B cell (primary cell): ENCODE measurements around the gene CAVIN1. TPM values are rescaled to one million over a fixed set of nuclear protein-coding genes. Genes with fewer than 3 reads are reported as not detected.
A peak's percentile ranks its signal among the peaks of the same experiment; 100 is the strongest.

Experiments used
- ATAC-seq: fragments of 200-7000 bp; cut with Tn5 transposase; one replicate; pipeline ENCODE4 v1.10.0; 2021; ENCODE audit warnings: low read depth, mild to moderate bottlenecking, moderate number of reproducible peaks, moderate library complexity
- CTCF ChIA-PET: fragments of 350-600 bp; sonication (Branson Sonifier 250); formaldehyde crosslinking; loops from one replicate; lab custom pipeline; 2021; ENCODE audit warnings: antibody characterized with exemption, inconsistent platforms; lab: Charles Lee
- POLR2A ChIA-PET: fragments of 350-600 bp; sonication (Branson Sonifier 250); formaldehyde crosslinking; loops from one replicate; lab custom pipeline; 2021; ENCODE audit warnings: antibody characterized with exemption; lab: Charles Lee
- DNase-seq: peaks from one replicate; pipeline ENCODE4 v3.0.0; 2013
- H2AFZ ChIP-seq: 2 replicates; pipeline ENCODE4 v1.6.1; 2012; ENCODE audit warnings: mild to moderate bottlenecking, low read depth, low read length; ENCODE audit not compliant: insufficient read depth, poor library complexity, severe bottlenecking
- H3K27ac ChIP-seq, 2 donors: 1 replicate in 1 of 2; 2 replicates in 1 of 2; pipeline ENCODE4 v1.5.1; 2012 to 2013; ENCODE audit warnings: low read length in 2 of 2, mild to moderate bottlenecking in 2 of 2, moderate library complexity in 1 of 2
- H3K27me3 ChIP-seq, 4 experiments: fragments of 200-600 bp in 1 of 4; sonication (generic) in 1 of 4; replicated peaks in 1 of 4; 1 replicate in 2 of 4; 2 replicates in 2 of 4; pipeline versions ENCODE4 v1.6.1 to v1.7.0; 2013 to 2016; ENCODE audit warnings: low read length in 3 of 4, mild to moderate bottlenecking in 2 of 4, mixed read lengths in 1 of 4, moderate library complexity in 1 of 4; ENCODE audit not compliant: insufficient read depth in 4 of 4, control insufficient read depth in 3 of 4; ENCODE audit errors: control extremely low read depth in 1 of 4
- H3K36me3 ChIP-seq, 2 experiments: replicated peaks in 1 of 2; 1 replicate in 1 of 2; 2 replicates in 1 of 2; pipeline versions ENCODE4 v1.6.1 to v1.7.1; 2013; ENCODE audit warnings: low read length in 1 of 2; ENCODE audit not compliant: insufficient read depth in 2 of 2, control insufficient read depth in 1 of 2; ENCODE audit errors: control extremely low read depth in 1 of 2, extremely low read depth in 1 of 2
- H3K4me1 ChIP-seq, 2 donors: fragments of 200-600 bp in 1 of 2; sonication (generic) in 1 of 2; 1 replicate in 1 of 2; 2 replicates in 1 of 2; pipeline versions ENCODE4 v1.5.1 to v1.6.1; 2013 to 2017; ENCODE audit warnings: low read length in 2 of 2; ENCODE audit not compliant: control insufficient read depth in 2 of 2, insufficient read depth in 2 of 2
- H3K4me2 ChIP-seq: replicated peaks from 2 replicates; pipeline ENCODE3; 2012; ENCODE audit warnings: mild to moderate bottlenecking, low read depth, low read length; ENCODE audit not compliant: poor library complexity, severe bottlenecking
- H3K4me3 ChIP-seq, 5 experiments: fragments of 200-600 bp in 1 of 5; sonication (generic) in 1 of 5; 1 replicate in 3 of 5; 2 replicates in 2 of 5; pipeline versions ENCODE4 v1.5.1 to v1.7.0; 2011 to 2016; ENCODE audit warnings: low read length in 4 of 5, mild to moderate bottlenecking in 4 of 5, low read depth in 2 of 5, control low read depth in 1 of 5, moderate library complexity in 1 of 5; ENCODE audit not compliant: insufficient read depth in 1 of 5; ENCODE audit errors: control extremely low read depth in 1 of 5, extremely low read depth in 1 of 5
- H3K79me2 ChIP-seq: fragments of 200-600 bp; sonication (generic); one replicate; pipeline ENCODE4 v1.6.0; 2016; ENCODE audit warnings: low read length; ENCODE audit not compliant: control insufficient read depth, insufficient read depth
- H3K9ac ChIP-seq: fragments of 200-600 bp; sonication (generic); 2 replicates; pipeline ENCODE4 v1.6.1; 2017; ENCODE audit warnings: mild to moderate bottlenecking, low read length, moderate library complexity
- H3K9me3 ChIP-seq, 3 donors: one replicate each; pipeline versions ENCODE4 v1.6.1 to v1.7.1; 2013; ENCODE audit warnings: low read length in 2 of 3; ENCODE audit not compliant: control insufficient read depth in 2 of 3, insufficient read depth in 1 of 3; ENCODE audit errors: control extremely low read depth in 1 of 3
- H4K20me1 ChIP-seq: 2 replicates; pipeline ENCODE4 v1.6.0; 2012; ENCODE audit warnings: mild to moderate bottlenecking, low read length; ENCODE audit not compliant: insufficient read depth, control insufficient read depth, poor library complexity, severe bottlenecking
- H3K27ac Mint-ChIP-seq: one replicate; pipeline ENCODE4 v1.8.0; 2021; ENCODE audit warnings: mixed read lengths
- H3K27me3 Mint-ChIP-seq: one replicate; pipeline ENCODE4 v1.8.0; 2021; ENCODE audit warnings: mixed read lengths
- H3K4me1 Mint-ChIP-seq: one replicate; pipeline ENCODE4 v1.8.0; 2021; ENCODE audit warnings: mixed read lengths
- H3K4me3 Mint-ChIP-seq: one replicate; pipeline ENCODE4 v1.8.0; 2021; ENCODE audit warnings: mixed read lengths
- H3K9me3 Mint-ChIP-seq: one replicate; pipeline ENCODE4 v1.8.0; 2022; ENCODE audit warnings: mixed read lengths; ENCODE audit not compliant: insufficient read depth
- EZH2 ChIP-seq: IDR thresholded peaks from 2 replicates; pipeline ENCODE4 v1.6.1; 2012; ENCODE audit warnings: borderline replicate concordance, low read depth, mild to moderate bottlenecking, moderate library complexity, low read length; ENCODE audit not compliant: insufficient read depth, poor library complexity, severe bottlenecking
- WGBS: methylation state at CpG from one replicate; pipeline ENCODE4 v1.1.5; 2013; ENCODE audit warnings: missing lambda C conversion rate; ENCODE audit not compliant: insufficient coverage; 5-methylcytosine and 5-hydroxymethylcytosine counted together
- intact Hi-C: fragments of 100-400 bp; cut with micrococcal nuclease; formaldehyde crosslinking; loops from one replicate; pipeline ENCODE4 v1.10.0; 2022
- polyA plus RNA-seq: library from polyadenylated mRNA; depleted of rRNA; stranded (reverse); fragments of >200 nt; gene quantifications from 2 replicates; pipeline ENCODE4 v1.2.3, GENCODE V29; 2012
- total RNA-seq, 2 donors: library from RNA; stranded (reverse); fragments of 120-200 nt in 1 of 2; gene quantifications; 1 replicate in 1 of 2; 2 replicates in 1 of 2; pipeline versions ENCODE4 v1.2.3 to v1.2.4, GENCODE V29; 2013 to 2022
- TF ChIP-seq, protein P1 (sequence below): fragments of 200-600 bp; IDR thresholded peaks from one replicate; pipeline ENCODE4 v1.8.0; 2022; ENCODE audit warnings: antibody characterized with exemption, mild to moderate bottlenecking

CAVIN1 gene
- total and polyA plus RNA-seq, 2 donors (not counting 1 experiment from before 2014, with no cell fraction given): not detected

GRCh38 chr17:42428141-42428944, 5.3 kb upstream of the CAVIN1 start:
- intact Hi-C loops: loop anchor here (1.0 kb wide), 2 partner anchors 32 to 89 kb away; no protein-coding TSS in a partner anchor
- Mint-ChIP-seq H3K9me3 (no peaks in the 10 kb centered on the region), H3K4me1 (peaks cover 5% of the 10 kb centered on the region), H3K27ac (no peak overlapping the region), H3K4me3 (no peak overlapping the region), H3K27me3 (peaks cover 15% of the 10 kb centered on the region)
- no peak overlapping the region for H3K9ac ChIP-seq
- peaks cover 0 to 23% (median 7%) of the 10 kb centered on the region in 4 experiments for H3K27me3 ChIP-seq
- no peaks in the 10 kb centered on the region for H4K20me1 ChIP-seq
- peaks cover 0 to under 1% (median 0%) of the 10 kb centered on the region in 3 donors for H3K9me3 ChIP-seq
- no peak overlapping the region for H3K4me2 ChIP-seq
- no peaks in the 10 kb centered on the region for H3K36me3 ChIP-seq
- TF ChIP-seq, protein P1, sequence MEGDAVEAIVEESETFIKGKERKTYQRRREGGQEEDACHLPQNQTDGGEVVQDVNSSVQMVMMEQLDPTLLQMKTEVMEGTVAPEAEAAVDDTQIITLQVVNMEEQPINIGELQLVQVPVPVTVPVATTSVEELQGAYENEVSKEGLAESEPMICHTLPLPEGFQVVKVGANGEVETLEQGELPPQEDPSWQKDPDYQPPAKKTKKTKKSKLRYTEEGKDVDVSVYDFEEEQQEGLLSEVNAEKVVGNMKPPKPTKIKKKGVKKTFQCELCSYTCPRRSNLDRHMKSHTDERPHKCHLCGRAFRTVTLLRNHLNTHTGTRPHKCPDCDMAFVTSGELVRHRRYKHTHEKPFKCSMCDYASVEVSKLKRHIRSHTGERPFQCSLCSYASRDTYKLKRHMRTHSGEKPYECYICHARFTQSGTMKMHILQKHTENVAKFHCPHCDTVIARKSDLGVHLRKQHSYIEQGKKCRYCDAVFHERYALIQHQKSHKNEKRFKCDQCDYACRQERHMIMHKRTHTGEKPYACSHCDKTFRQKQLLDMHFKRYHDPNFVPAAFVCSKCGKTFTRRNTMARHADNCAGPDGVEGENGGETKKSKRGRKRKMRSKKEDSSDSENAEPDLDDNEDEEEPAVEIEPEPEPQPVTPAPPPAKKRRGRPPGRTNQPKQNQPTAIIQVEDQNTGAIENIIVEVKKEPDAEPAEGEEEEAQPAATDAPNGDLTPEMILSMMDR: peak; percentile 83
- TF ChIP-seq EZH2: no peak
- ChIA-PET CTCF (interaction anchor here (0.7 to 6.4 kb wide), 25 partner anchors 8 to 520 kb away, joined by 3 to 70 read pairs (median 5); no protein-coding TSS in a partner anchor), POLR2A (interaction anchor here (0.5 kb wide), 1 partner anchor 18 kb away, joined by 4 read pairs; no protein-coding TSS in a partner anchor)
- H3K4me1 ChIP-seq: peaks cover 5 to 8% of the 10 kb centered on the region in 2 donors
- H3K27ac ChIP-seq: no peak overlapping the region
- WGBS: 40% methylated on average over 3 of the region's 4 CpGs
- DNase-seq (peak; percentile 72), ATAC-seq (peak; percentile 60)
- no peaks in the 10 kb centered on the region for H3K79me2 ChIP-seq
- H3K4me3 ChIP-seq: no peak overlapping the region
- no peak overlapping the region for H2AFZ ChIP-seq
